ENCODE results near the gene GCNT2. TPM values are rescaled to one million over a fixed set of nuclear protein-coding genes. Genes with fewer than 3 reads are reported as not detected.

GCNT2 gene
- total RNA-seq, 4 donors from 2014 or later: 0.27 to 1.9 (median 0.81) TPM

DNA sequence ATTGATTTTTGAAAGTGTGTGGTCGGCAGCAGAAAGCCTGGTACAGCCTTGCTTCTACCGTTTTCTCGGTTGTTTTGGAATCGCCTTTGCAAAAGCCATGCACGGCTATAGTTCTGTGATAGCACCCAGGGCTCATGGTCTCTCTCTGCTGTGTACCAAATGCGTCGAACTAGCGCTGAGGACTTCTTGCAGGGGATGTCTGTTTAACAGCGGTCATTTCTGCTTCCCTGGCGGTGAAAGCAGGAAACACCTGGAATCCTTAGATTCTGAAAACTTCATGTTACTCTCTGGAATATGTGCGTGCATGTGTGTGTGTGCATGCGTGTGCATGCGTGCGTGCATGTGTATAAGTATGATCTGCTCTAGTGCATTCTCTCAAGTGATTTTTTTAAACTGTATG, 26.1 kb upstream of the GCNT2 start:
- DNase-seq: no peak
- Histone ChIP-seq H3K27me3 (no peaks in the 10 kb centered on the region), H3K9me3 (no peaks in the 10 kb centered on the region), H3K4me3 (no peak overlapping the region), H3K36me3 (no peaks in the 10 kb centered on the region), H3K27ac (no peak overlapping the region), H3K4me1 (no peaks in the 10 kb centered on the region)
- ATAC-seq: no peak
- in situ Hi-C loops (cut with MboI; ENCODE audit: low sequenced_read_pairs in 4 of 4) (loop anchor here in 2 of 4 donors (25.0 kb wide), 2 partner anchors 292 to 567 kb away; no protein-coding TSS in a partner anchor), intact Hi-C loops (cut with DNase I; ENCODE audit: low total_unique reads) (no loop called here)
- no peak for TF ChIP-seq POLR2A (IDR thresholded peaks at IDR 0.05)
- no peak for TF ChIP-seq CTCF (IDR thresholded peaks at IDR 0.05 in 4 of 5, conservative IDR thresholded peaks at IDR 0.05 in 1 of 5)

GRCh38 chr6:10505529-10505928, 15.6 kb upstream of the GCNT2 start:
- H3K9me3 ChIP-seq: no peaks in the 10 kb centered on the region
- intact Hi-C loops (cut with DNase I; ENCODE audit: low total_unique reads): no loop called here
- DNase-seq: no peak
- H3K27ac ChIP-seq: no peak overlapping the region
- no peak overlapping the region for H3K4me3 ChIP-seq
- TF ChIP-seq CTCF (IDR thresholded peaks at IDR 0.05 in 4 of 5, conservative IDR thresholded peaks at IDR 0.05 in 1 of 5) (no peak), POLR2A (IDR thresholded peaks at IDR 0.05) (no peak)
- H3K36me3 ChIP-seq: no peaks in the 10 kb centered on the region
- in situ Hi-C loops (cut with MboI; ENCODE audit: low sequenced_read_pairs in 4 of 4): loop anchor here in 3 of 4 donors (25.0 kb wide), 2 partner anchors 282 to 307 kb away; no protein-coding TSS in a partner anchor
- ATAC-seq: no peak
- H3K27me3 ChIP-seq: no peaks in the 10 kb centered on the region
- H3K4me1 ChIP-seq: no peaks in the 10 kb centered on the region

DNA sequence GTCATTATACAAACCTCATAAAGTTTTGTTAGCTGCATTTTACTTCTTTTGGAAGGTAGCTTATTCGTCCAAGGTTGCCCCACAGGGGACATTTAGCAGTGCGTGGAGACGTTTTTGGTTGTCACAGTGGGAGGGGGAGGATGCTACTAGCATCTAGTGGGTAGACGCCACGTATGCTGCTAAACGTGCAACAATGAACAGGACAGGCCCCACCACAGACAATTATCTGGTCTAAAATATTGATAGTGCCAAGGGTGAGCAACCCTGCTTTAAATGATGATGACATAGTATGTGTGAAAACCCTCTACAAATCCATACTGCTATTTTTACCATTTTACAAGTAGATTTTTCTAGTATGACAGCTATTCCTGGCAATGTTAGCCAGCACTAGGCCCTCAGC, 13.9 kb upstream of the GCNT2 start:
- H3K9me3 ChIP-seq: no peaks in the 10 kb centered on the region
- ATAC-seq: no peak
- in situ Hi-C loops (cut with MboI; ENCODE audit: low sequenced_read_pairs in 4 of 4) (loop anchor here in 3 of 4 donors (25.0 kb wide), 2 partner anchors 280 to 305 kb away; no protein-coding TSS in a partner anchor), intact Hi-C loops (cut with DNase I; ENCODE audit: low total_unique reads) (no loop called here)
- no peaks in the 10 kb centered on the region for H3K36me3 ChIP-seq
- H3K27ac ChIP-seq: no peak overlapping the region
- DNase-seq: no peak
- TF ChIP-seq POLR2A (IDR thresholded peaks at IDR 0.05) (no peak), CTCF (IDR thresholded peaks at IDR 0.05 in 4 of 5, conservative IDR thresholded peaks at IDR 0.05 in 1 of 5) (no peak)
- no peak overlapping the region for H3K4me3 ChIP-seq
- peaks cover 0 to 7% of the 10 kb centered on the region in 2 donors for H3K4me1 ChIP-seq
- no peaks in the 10 kb centered on the region for H3K27me3 ChIP-seq

DNA sequence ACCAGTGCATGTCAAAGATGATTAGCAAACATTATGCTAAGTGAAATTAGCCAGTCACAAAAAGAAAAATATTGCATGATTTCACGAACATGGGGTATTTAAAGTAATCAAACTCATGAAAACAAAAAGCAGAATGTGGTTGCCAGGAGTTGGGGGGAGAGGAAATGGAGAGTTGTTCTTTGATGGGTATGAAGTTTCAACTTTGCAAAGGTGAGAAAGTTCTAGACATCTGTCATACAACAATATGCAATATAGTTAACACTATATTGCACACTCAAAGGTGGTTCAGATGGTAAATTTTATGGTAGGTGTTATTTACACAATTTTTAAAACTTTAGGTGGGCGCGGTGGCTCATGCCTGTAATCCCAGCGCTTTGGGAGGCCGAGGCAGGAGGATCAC, 13.4 kb upstream of the GCNT2 start:
- Histone ChIP-seq H3K4me1 (peaks cover 0 to 7% of the 10 kb centered on the region in 2 donors), H3K36me3 (no peaks in the 10 kb centered on the region), H3K27me3 (no peaks in the 10 kb centered on the region), H3K4me3 (no peak overlapping the region), H3K9me3 (no peaks in the 10 kb centered on the region), H3K27ac (no peak overlapping the region)
- DNase-seq: no peak
- TF ChIP-seq CTCF (IDR thresholded peaks at IDR 0.05 in 4 of 5, conservative IDR thresholded peaks at IDR 0.05 in 1 of 5) (no peak), POLR2A (IDR thresholded peaks at IDR 0.05) (no peak)
- no peak for ATAC-seq
- in situ Hi-C loops (cut with MboI; ENCODE audit: low sequenced_read_pairs in 4 of 4) (loop anchor here in 3 of 4 donors (25.0 kb wide), 2 partner anchors 280 to 305 kb away; no protein-coding TSS in a partner anchor), intact Hi-C loops (cut with DNase I; ENCODE audit: low total_unique reads) (no loop called here)

Measured in gastrocnemius medialis (tissue), 4 donors.